Measurements from ENCODE around the gene RNF8.

RNF8 gene

GRCh38 chr6:37362101-37362828 is 8.5 kb downstream of the RNF8 start:
- H3K4me3 ChIP-seq (ENCODE audit: low read length) = no peak overlapping the region
- no peak for DNase-seq (ENCODE audit: low read depth)
- no peak for TF ChIP-seq CTCF (IDR thresholded peaks at IDR 0.05; ENCODE audit: insufficient read depth, low read depth, low read length, missing control alignments)

- DNase-seq (ENCODE audit: low read depth) = peak; percentile 22
- H3K4me3 ChIP-seq (ENCODE audit: low read length) = no peak overlapping the region
- peak; percentile 9 for TF ChIP-seq CTCF (IDR thresholded peaks at IDR 0.05; ENCODE audit: insufficient read depth, low read depth, low read length, missing control alignments)
Observed at GRCh38 chr6:37365791-37366190, 12.0 kb downstream of the RNF8 start.

- TF ChIP-seq CTCF (IDR thresholded peaks at IDR 0.05; ENCODE audit: insufficient read depth, low read depth, low read length, missing control alignments) = no peak
- H3K4me3 ChIP-seq (ENCODE audit: low read length) = no peak overlapping the region
- peak; percentile 48 for DNase-seq (ENCODE audit: low read depth)
Observed at GRCh38 chr6:37366910-37367309, 13.1 kb downstream of the RNF8 start.

- DNase-seq (ENCODE audit: low read depth) = no peak
- no peak for TF ChIP-seq CTCF (IDR thresholded peaks at IDR 0.05; ENCODE audit: insufficient read depth, low read depth, low read length, missing control alignments)
Observed at GRCh38 chr6:37368961-37369320, 15.2 kb downstream of the RNF8 start.

GRCh38 chr6:37369321-37370201 is 15.8 kb downstream of the RNF8 start:
- no peak for TF ChIP-seq CTCF (IDR thresholded peaks at IDR 0.05; ENCODE audit: insufficient read depth, low read depth, low read length, missing control alignments)
- DNase-seq (ENCODE audit: low read depth) = peak; percentile 16

More at GRCh38 chr6:37368961-37369320, 15.2 kb downstream of the RNF8 start:
- no peak overlapping the region for H3K4me3 ChIP-seq (ENCODE audit: low read length)

GRCh38 chr6:37371154-37372083 is 17.6 kb downstream of the RNF8 start:
- no peak overlapping the region for H3K4me3 ChIP-seq (ENCODE audit: low read length)
- no peak for DNase-seq (ENCODE audit: low read depth)
- no peak for TF ChIP-seq CTCF (IDR thresholded peaks at IDR 0.05; ENCODE audit: insufficient read depth, low read depth, low read length, missing control alignments)

More at GRCh38 chr6:37369321-37370201, 15.8 kb downstream of the RNF8 start:
- H3K4me3 ChIP-seq (ENCODE audit: low read length) = no peak overlapping the region
